ENCODE measurements around the gene ADGRG2. TPM values are rescaled to one million over a fixed set of nuclear protein-coding genes. Genes with fewer than 3 reads are reported as not detected.

Gene ADGRG2
- total and polyA plus RNA-seq, 8 donors: 0.30 to 2.6 (median 0.69) TPM

DNA sequence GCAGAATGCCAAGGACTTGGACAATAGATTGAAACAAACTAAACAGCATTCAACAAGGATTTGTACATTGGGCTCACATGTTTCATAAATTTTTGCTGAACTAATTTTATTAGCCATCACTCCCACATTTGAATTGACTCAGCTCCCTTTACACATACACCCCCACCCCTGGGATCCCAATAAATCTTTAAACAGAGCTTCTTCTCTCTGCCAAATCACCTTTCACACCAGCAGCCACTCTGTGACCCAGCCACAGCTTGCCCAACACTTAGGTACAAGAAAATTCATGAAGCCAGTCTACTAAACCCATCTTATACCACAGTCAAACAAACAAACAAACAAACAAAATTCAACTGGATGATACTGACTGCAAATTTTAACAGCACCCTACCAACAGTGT is 159.9 kb downstream of the ADGRG2 start:
- Histone ChIP-seq H3K27ac (no peak overlapping the region), H3K27me3 (no peaks in the 10 kb centered on the region), H3K4me3 (no peak overlapping the region), H3K36me3 (no peaks in the 10 kb centered on the region), H3K4me1 (no peaks in the 10 kb centered on the region), H3K9me3 (no peaks in the 10 kb centered on the region)
- FAIRE-seq (no peak), ATAC-seq (no peak), DNase-seq (no peak)
- intact Hi-C loops (cut with DNase I): no loop called here
- TF ChIP-seq, protein P1, sequence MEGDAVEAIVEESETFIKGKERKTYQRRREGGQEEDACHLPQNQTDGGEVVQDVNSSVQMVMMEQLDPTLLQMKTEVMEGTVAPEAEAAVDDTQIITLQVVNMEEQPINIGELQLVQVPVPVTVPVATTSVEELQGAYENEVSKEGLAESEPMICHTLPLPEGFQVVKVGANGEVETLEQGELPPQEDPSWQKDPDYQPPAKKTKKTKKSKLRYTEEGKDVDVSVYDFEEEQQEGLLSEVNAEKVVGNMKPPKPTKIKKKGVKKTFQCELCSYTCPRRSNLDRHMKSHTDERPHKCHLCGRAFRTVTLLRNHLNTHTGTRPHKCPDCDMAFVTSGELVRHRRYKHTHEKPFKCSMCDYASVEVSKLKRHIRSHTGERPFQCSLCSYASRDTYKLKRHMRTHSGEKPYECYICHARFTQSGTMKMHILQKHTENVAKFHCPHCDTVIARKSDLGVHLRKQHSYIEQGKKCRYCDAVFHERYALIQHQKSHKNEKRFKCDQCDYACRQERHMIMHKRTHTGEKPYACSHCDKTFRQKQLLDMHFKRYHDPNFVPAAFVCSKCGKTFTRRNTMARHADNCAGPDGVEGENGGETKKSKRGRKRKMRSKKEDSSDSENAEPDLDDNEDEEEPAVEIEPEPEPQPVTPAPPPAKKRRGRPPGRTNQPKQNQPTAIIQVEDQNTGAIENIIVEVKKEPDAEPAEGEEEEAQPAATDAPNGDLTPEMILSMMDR (IDR thresholded peaks at IDR 0.05): no peak

DNA sequence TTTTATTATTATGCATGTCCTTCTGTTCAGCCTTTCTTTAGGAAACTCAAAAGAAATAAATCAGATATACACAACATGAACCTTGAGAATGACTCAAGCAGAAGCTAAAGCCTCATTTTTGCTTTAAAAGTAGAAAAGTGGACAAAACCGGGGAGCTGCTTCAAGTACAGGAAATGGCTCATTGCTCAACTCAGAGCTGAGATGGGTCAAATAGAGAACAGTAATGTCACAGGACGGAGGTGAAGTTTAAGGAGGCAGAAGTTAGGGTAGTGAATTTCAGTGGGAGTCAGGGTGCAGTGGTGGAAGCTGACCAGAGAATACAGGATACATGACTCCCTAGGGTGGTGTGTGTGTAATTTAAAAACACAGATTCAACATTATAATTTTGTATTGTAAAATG is 160.6 kb downstream of the ADGRG2 start:
- Histone ChIP-seq H3K36me3 (no peaks in the 10 kb centered on the region), H3K4me3 (no peak overlapping the region), H3K4me1 (no peaks in the 10 kb centered on the region), H3K9me3 (no peaks in the 10 kb centered on the region), H3K27ac (no peak overlapping the region), H3K27me3 (no peaks in the 10 kb centered on the region)
- TF ChIP-seq, protein P1 (IDR thresholded peaks at IDR 0.05): no peak
- FAIRE-seq (no peak), ATAC-seq (no peak), DNase-seq (no peak)
- intact Hi-C loops (cut with DNase I): no loop called here
- WGBS, 2 donors: 75 to 86% methylated on average over 2 of the region's 2 CpGs

DNA sequence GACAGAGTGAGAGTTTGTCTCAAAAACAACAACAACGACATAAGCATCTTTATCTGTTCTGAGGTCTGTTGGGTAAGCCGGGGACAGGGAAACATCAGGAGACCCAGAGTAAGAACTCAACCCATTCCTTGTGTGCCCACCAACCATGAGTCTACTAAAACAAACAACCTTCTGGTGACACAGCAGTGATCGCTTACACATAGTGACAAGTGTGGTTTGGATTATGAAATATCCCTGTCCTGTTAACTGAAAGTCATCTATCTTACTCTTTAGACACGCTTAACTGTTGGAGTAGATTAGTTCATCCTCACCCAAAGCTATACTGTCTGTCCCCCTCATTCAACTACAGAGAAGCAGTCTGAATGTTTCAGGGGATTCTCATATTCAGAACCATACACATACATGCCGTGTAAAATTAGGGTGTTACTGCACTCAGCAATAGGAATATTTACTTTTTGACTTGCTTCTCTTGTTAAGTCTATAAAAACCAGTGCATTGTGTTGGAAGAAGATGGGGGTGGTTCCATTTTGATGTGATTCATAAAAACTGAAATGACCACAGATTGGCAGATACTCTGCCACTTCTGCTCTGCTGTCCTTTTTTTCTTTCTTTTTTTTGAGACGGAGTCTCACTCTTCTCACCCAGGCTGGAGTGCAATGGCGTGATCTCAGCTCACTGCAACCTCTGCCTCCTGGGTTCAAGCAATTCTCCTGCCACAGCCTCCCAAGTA is 165.8 kb downstream of the ADGRG2 start:
- Histone ChIP-seq H3K27ac (no peak overlapping the region), H3K36me3 (no peaks in the 10 kb centered on the region), H3K4me1 (no peaks in the 10 kb centered on the region), H3K4me3 (no peak overlapping the region), H3K27me3 (no peaks in the 10 kb centered on the region), H3K9me3 (no peaks in the 10 kb centered on the region)
- TF ChIP-seq, protein P1 (IDR thresholded peaks at IDR 0.05): no peak
- FAIRE-seq (no peak), ATAC-seq (no peak), DNase-seq (no peak)
- intact Hi-C loops (cut with DNase I): no loop called here
- WGBS, 2 donors: 90 to 94% methylated on average over 7 of the region's 7 CpGs

DNA sequence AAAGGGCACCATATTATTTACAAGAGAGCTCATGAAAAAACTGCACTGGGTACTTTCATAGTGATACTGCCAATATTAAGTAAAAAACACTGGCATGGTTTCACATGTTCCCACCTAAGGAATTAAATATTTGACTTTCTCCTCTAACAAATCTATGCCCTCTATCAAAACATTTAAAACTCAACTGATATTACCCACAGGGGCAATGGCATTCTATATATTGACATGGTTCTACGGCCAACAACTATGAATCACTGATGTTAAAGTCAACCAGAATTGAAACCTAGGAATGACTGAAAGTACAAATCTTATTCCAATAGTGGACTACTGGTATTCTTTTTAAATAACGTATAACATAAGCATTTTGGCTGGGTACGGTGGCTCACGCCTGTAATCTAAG is 166.6 kb downstream of the ADGRG2 start:
- Histone ChIP-seq H3K4me1 (no peaks in the 10 kb centered on the region), H3K4me3 (no peak overlapping the region), H3K9me3 (no peaks in the 10 kb centered on the region), H3K27me3 (no peaks in the 10 kb centered on the region), H3K27ac (no peak overlapping the region), H3K36me3 (no peaks in the 10 kb centered on the region)
- TF ChIP-seq, protein P1 (IDR thresholded peaks at IDR 0.05): no peak
- ATAC-seq (no peak), DNase-seq (no peak), FAIRE-seq (no peak)
- intact Hi-C loops (cut with DNase I): no loop called here
- WGBS, 2 donors: 86 to 95% methylated on average over 4 of the region's 4 CpGs

DNA sequence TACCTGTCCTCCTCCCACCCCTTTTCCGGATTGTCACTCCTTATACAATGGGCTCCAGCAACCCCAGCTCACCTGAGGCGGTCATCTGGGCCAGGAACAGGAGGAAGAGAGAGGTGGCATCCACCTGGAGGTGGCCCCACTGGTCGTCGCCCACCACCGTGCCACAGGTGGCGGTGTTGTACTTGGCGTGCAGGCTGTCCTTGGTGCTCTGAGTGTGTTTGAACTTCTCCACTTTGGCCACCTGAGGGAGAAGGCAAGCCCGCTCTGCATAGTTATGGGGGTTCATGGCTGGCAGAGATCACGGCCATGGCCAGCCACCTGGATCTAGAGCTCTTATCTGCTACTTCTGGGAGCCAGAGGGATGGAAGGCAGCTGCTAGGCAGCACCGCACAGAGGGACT is 171.2 kb downstream of the ADGRG2 start:
- FAIRE-seq (no peak), ATAC-seq (no peak), DNase-seq (no peak)
- 74 to 87% methylated on average over 10 of the region's 10 CpGs for WGBS, 2 donors
- intact Hi-C loops (cut with DNase I): no loop called here
- Histone ChIP-seq H3K36me3 (no peaks in the 10 kb centered on the region), H3K27me3 (no peaks in the 10 kb centered on the region), H3K4me3 (no peak overlapping the region), H3K4me1 (no peaks in the 10 kb centered on the region), H3K9me3 (no peaks in the 10 kb centered on the region), H3K27ac (no peak overlapping the region)
- TF ChIP-seq, protein P1 (IDR thresholded peaks at IDR 0.05): no peak
